Measurements from ENCODE around the gene NOS3. TPM values are rescaled to one million over a fixed set of nuclear protein-coding genes. Genes with fewer than 3 reads are reported as not detected.

NOS3 gene
- polyA plus RNA-seq, 1 donor from 2014 or later, result not detected

- Histone ChIP-seq H3K9me3 (ENCODE audit: low read length) (no peaks in the 10 kb centered on the region), H3K27ac (ENCODE audit: low read length) (no peak overlapping the region), H3K27me3 (ENCODE audit: insufficient read depth, low read depth, low read length) (no peaks in the 10 kb centered on the region), H4K20me1 (ENCODE audit: insufficient read depth) (no peaks in the 10 kb centered on the region), H3K79me2 (replicated peaks; ENCODE audit: insufficient read depth, low read length) (peaks cover 32% of the 10 kb centered on the region), H3K36me3 (ENCODE audit: insufficient read depth, low read length) (no peaks in the 10 kb centered on the region), H3K9ac (ENCODE audit: low read length) (no peak overlapping the region), H3K4me3 (ENCODE audit: low read length) (no peak overlapping the region), H2AFZ (ENCODE audit: low read depth, low read length) (no peak overlapping the region), H3K9me2 (ENCODE audit: insufficient read depth, low read length) (no peaks in the 10 kb centered on the region), H3F3A (ENCODE audit: insufficient read depth, low read length, poor library complexity, severe bottlenecking) (no peaks in the 10 kb centered on the region), H3K4me2 (ENCODE audit: low read length) (no peak overlapping the region)
- TF ChIP-seq EZH2 (IDR thresholded peaks at IDR 0.05; ENCODE audit: borderline replicate concordance, insufficient read depth, low read length, poor library complexity, severe bottlenecking), result no peak
- TF ChIP-seq SMC3 (conservative IDR thresholded peaks at IDR 0.05; ENCODE audit: poor library complexity), result no peak
- TF ChIP-seq TAF1 (IDR thresholded peaks at IDR 0.05; ENCODE audit: low read depth), result no peak
- no peak for TF ChIP-seq POLR2AphosphoS5 (IDR thresholded peaks at IDR 0.05)
- TF ChIP-seq REST (IDR thresholded peaks at IDR 0.05; ENCODE audit: borderline replicate concordance), result no peak
- TF ChIP-seq MXI1 (conservative IDR thresholded peaks at IDR 0.05; ENCODE audit: poor library complexity, severe bottlenecking), result no peak
Observed at GRCh38 chr7:150968734-150969372, 22.0 kb upstream of the NOS3 start.

DNA sequence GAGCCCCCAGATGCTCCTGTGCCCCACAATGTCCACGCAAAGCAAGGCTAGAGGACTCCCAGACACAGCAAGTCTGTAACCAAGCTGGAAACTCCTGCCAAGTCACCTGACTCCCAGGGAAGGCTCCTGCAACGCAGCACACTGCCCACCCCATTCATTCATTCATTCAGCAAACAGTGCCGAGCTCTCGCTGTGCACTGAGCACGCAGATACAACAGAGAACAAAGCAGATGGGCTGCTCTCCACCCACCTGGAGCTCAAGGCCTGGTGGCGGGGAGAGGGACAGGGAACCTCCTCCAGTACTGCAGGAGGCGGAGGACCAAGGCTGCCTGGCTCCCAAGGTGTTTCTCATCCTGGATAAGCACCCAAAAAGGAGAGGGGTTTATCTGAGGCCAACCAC is 21.3 kb upstream of the NOS3 start:
- no peaks in the 10 kb centered on the region for H3K27me3 ChIP-seq (ENCODE audit: insufficient read depth, low read depth, low read length)
- H3K79me2 ChIP-seq (replicated peaks; ENCODE audit: insufficient read depth, low read length), result peaks cover 33% of the 10 kb centered on the region
- no peak overlapping the region for H3K27ac ChIP-seq (ENCODE audit: low read length)
- no peaks in the 10 kb centered on the region for H3K9me3 ChIP-seq (ENCODE audit: low read length)
- no peaks in the 10 kb centered on the region for H3F3A ChIP-seq (ENCODE audit: insufficient read depth, low read length, poor library complexity, severe bottlenecking)
- TF ChIP-seq SMC3 (conservative IDR thresholded peaks at IDR 0.05; ENCODE audit: poor library complexity), result no peak
- H3K4me2 ChIP-seq (ENCODE audit: low read length), result no peak overlapping the region
- H3K4me3 ChIP-seq (ENCODE audit: low read length), result no peak overlapping the region
- H3K9me2 ChIP-seq (ENCODE audit: insufficient read depth, low read length), result no peaks in the 10 kb centered on the region
- H2AFZ ChIP-seq (ENCODE audit: low read depth, low read length), result no peak overlapping the region
- H3K9ac ChIP-seq (ENCODE audit: low read length), result no peak overlapping the region
- no peaks in the 10 kb centered on the region for H3K36me3 ChIP-seq (ENCODE audit: insufficient read depth, low read length)
- H4K20me1 ChIP-seq (ENCODE audit: insufficient read depth), result no peaks in the 10 kb centered on the region

DNA sequence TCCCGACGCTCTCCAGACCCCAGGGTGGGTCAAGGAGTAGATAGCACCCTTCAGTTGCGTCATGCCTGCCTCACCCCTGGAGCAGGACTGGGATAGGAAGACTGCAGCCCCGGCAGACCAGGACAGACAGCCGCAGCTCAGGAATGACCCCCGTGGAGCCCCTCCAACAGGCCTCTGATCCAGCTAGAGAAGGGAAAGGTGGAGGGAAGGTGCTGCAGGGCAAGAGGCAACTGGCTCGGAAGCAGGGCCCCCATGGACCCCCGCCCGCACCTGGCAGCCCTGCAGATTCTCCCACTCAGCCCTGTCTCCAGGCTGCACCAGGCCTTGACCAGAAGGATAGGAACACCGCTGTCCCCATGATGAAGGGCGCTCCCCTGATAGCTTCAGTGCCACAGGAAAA is 20.4 kb upstream of the NOS3 start:
- no peaks in the 10 kb centered on the region for H3K36me3 ChIP-seq (ENCODE audit: insufficient read depth, low read length)
- TF ChIP-seq CTCF (IDR thresholded peaks at IDR 0.05; ENCODE audit: poor library complexity, severe bottlenecking), result no peak
- TF ChIP-seq MXI1 (conservative IDR thresholded peaks at IDR 0.05; ENCODE audit: poor library complexity, severe bottlenecking), result no peak
- TF ChIP-seq EP300 (conservative IDR thresholded peaks at IDR 0.05; ENCODE audit: poor library complexity, severe bottlenecking), result no peak
- TF ChIP-seq TAF1 (IDR thresholded peaks at IDR 0.05; ENCODE audit: low read depth), result no peak
- no peak for TF ChIP-seq EZH2 (IDR thresholded peaks at IDR 0.05; ENCODE audit: borderline replicate concordance, insufficient read depth, low read length, poor library complexity, severe bottlenecking)
- no peak for TF ChIP-seq REST (IDR thresholded peaks at IDR 0.05; ENCODE audit: borderline replicate concordance)
- no peak for TF ChIP-seq SMC3 (conservative IDR thresholded peaks at IDR 0.05; ENCODE audit: poor library complexity)
- no peak for TF ChIP-seq RAD21 (conservative IDR thresholded peaks at IDR 0.05)
- TF ChIP-seq POLR2AphosphoS5 (IDR thresholded peaks at IDR 0.05), result no peak
- no peak overlapping the region for H3K27ac ChIP-seq (ENCODE audit: low read length)

More for the DNA sequence above, 20.4 kb upstream of the NOS3 start:
- Histone ChIP-seq H3K4me2 (ENCODE audit: low read length) (no peak overlapping the region), H3K9ac (ENCODE audit: low read length) (peak overlapping the region; percentile 73), H3K27me3 (ENCODE audit: insufficient read depth, low read depth, low read length) (no peaks in the 10 kb centered on the region), H3K9me3 (ENCODE audit: low read length) (no peaks in the 10 kb centered on the region), H3F3A (ENCODE audit: insufficient read depth, low read length, poor library complexity, severe bottlenecking) (no peaks in the 10 kb centered on the region), H4K20me1 (ENCODE audit: insufficient read depth) (no peaks in the 10 kb centered on the region), H3K9me2 (ENCODE audit: insufficient read depth, low read length) (no peaks in the 10 kb centered on the region), H3K4me3 (ENCODE audit: low read length) (no peak overlapping the region), H2AFZ (ENCODE audit: low read depth, low read length) (no peak overlapping the region), H3K79me2 (replicated peaks; ENCODE audit: insufficient read depth, low read length) (peaks cover 37% of the 10 kb centered on the region)
